GM10266 (cell line): ENCODE data around the gene TRIM66.
A peak's percentile ranks its signal among the peaks of the same experiment; 100 is the strongest.

ENCODE experiments used
- DNase-seq: peaks from one replicate; pipeline ENCODE4 v3.0.0; 2012; ENCODE audit errors: extremely low spot score
- CTCF ChIP-seq: IDR thresholded peaks from 2 replicates; pipeline ENCODE4 v1.5.1; 2012; ENCODE audit warnings: mild to moderate bottlenecking, low read depth; ENCODE audit not compliant: control insufficient read depth, insufficient read depth; ENCODE audit errors: missing control alignments

Gene TRIM66

GRCh38 chr11:8598506-8598905, 84.0 kb downstream of the TRIM66 start:
- no peak for DNase-seq
- no peak for TF ChIP-seq CTCF

GRCh38 chr11:8597182-8597581, 85.3 kb downstream of the TRIM66 start:
- DNase-seq: no peak
- no peak for TF ChIP-seq CTCF

GRCh38 chr11:8596504-8597046, 85.9 kb downstream of the TRIM66 start:
- TF ChIP-seq CTCF: no peak
- no peak for DNase-seq

GRCh38 chr11:8593935-8594909, 88.2 kb downstream of the TRIM66 start, which contains the start of gene STK33:
TSS of gene STK33 (minus strand) at chr11:8594228. CDS start at chr11:8474905, 119,323 bp downstream.
- peak; percentile 88 for DNase-seq

GRCh38 chr11:8593455-8593854, 89.0 kb downstream of the TRIM66 start:
- DNase-seq: peak; percentile 36
- no peak for TF ChIP-seq CTCF

More at GRCh38 chr11:8593935-8594909, 88.2 kb downstream of the TRIM66 start, which contains the start of gene STK33:
- TF ChIP-seq CTCF: no peak

- TF ChIP-seq CTCF: no peak
- DNase-seq: no peak
Observed at GRCh38 chr11:8587915-8588314, 94.5 kb downstream of the TRIM66 start.

GRCh38 chr11:8586805-8587204, 95.7 kb downstream of the TRIM66 start:
- no peak for TF ChIP-seq CTCF
- no peak for DNase-seq
